Upper lobe of left lung (tissue), 4 donors: ENCODE results near the gene MRPL17.

Experiments used
- CTCF ChIP-seq, 6 experiments: fragments of 450-650 bp in 4 of 6; fragments of 200-600 bp in 2 of 6; sonication (generic) in 2 of 6; IDR thresholded peaks; one replicate each; pipeline ENCODE4 v1.5.1; 2016 to 2019; ENCODE audit warnings: antibody characterized with exemption in 6 of 6
- POLR2A ChIP-seq, 4 donors: fragments of 450-650 bp; IDR thresholded peaks; one replicate each; pipeline ENCODE4 v1.5.1; 2016 to 2017; ENCODE audit warnings: antibody characterized with exemption in 4 of 4, mild to moderate bottlenecking in 2 of 4

GRCh38 chr11:6674862-6675261 lies 8.3 kb downstream of the MRPL17 start:
- no peak for TF ChIP-seq POLR2A (IDR thresholded peaks at IDR 0.05)
- no peak for TF ChIP-seq CTCF (IDR thresholded peaks at IDR 0.05)
